Measurements from ENCODE around the gene CKAP2L. TPM values are rescaled to one million over a fixed set of nuclear protein-coding genes. Genes with fewer than 3 reads are reported as not detected.

CKAP2L gene
- total and polyA plus RNA-seq, 9 of the 15 experiments (the other 6 are each of a cell fraction or from before 2014, with no cell fraction given), result 10.4 to 21.9 (median 14.2) TPM

- TF ChIP-seq UBTF (IDR thresholded peaks at IDR 0.05; ENCODE audit: borderline replicate concordance in 1 of 2, low read depth in 2 of 2, low read length in 2 of 2) (0 out of 4 replicates have a peak, but pooled peaks of 1 of the 2 experiments have one; percentile 25), RBFOX2 (IDR thresholded peaks at IDR 0.05; ENCODE audit: low read depth, low read length) (peak; percentile 96), ZKSCAN1 (IDR thresholded peaks at IDR 0.05; ENCODE audit: low read depth, low read length) (0 out of 2 replicates have a peak, but pooled peaks have one; percentile 17), KLF6 (CRISPR knock-in tag; IDR thresholded peaks at IDR 0.05; ENCODE audit: borderline replicate concordance) (no peak; the same call in 1 of the 2 replicates), ZBTB1 (CRISPR knock-in tag; IDR thresholded peaks at IDR 0.05; ENCODE audit: borderline replicate concordance, low read depth) (peak; percentile 78), CHAMP1 (IDR thresholded peaks at IDR 0.05) (peak; percentile 97), TFAP4 (CRISPR knock-in tag; IDR thresholded peaks at IDR 0.05; ENCODE audit: borderline replicate concordance) (peak; percentile 93), ZNF143 (CRISPR knock-in tag; IDR thresholded peaks at IDR 0.05) (peak; percentile 78), RNF219 (CRISPR knock-in tag; IDR thresholded peaks at IDR 0.05) (no peak), ZNF12 (CRISPR knock-in tag; IDR thresholded peaks at IDR 0.05) (peak; percentile 45; the same call in 1 of the 2 replicates), NFATC3 (IDR thresholded peaks at IDR 0.05) (no peak)
- TF ChIP-seq, protein P1, sequence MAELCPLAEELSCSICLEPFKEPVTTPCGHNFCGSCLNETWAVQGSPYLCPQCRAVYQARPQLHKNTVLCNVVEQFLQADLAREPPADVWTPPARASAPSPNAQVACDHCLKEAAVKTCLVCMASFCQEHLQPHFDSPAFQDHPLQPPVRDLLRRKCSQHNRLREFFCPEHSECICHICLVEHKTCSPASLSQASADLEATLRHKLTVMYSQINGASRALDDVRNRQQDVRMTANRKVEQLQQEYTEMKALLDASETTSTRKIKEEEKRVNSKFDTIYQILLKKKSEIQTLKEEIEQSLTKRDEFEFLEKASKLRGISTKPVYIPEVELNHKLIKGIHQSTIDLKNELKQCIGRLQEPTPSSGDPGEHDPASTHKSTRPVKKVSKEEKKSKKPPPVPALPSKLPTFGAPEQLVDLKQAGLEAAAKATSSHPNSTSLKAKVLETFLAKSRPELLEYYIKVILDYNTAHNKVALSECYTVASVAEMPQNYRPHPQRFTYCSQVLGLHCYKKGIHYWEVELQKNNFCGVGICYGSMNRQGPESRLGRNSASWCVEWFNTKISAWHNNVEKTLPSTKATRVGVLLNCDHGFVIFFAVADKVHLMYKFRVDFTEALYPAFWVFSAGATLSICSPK (IDR thresholded peaks at IDR 0.05; ENCODE audit: borderline replicate concordance), result no peak
- TF ChIP-seq, protein P2, sequence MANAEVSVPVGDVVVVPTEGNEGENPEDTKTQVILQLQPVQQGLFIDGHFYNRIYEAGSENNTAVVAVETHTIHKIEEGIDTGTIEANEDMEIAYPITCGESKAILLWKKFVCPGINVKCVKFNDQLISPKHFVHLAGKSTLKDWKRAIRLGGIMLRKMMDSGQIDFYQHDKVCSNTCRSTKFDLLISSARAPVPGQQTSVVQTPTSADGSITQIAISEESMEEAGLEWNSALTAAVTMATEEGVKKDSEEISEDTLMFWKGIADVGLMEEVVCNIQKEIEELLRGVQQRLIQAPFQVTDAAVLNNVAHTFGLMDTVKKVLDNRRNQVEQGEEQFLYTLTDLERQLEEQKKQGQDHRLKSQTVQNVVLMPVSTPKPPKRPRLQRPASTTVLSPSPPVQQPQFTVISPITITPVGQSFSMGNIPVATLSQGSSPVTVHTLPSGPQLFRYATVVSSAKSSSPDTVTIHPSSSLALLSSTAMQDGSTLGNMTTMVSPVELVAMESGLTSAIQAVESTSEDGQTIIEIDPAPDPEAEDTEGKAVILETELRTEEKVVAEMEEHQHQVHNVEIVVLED (CRISPR knock-in tag; IDR thresholded peaks at IDR 0.05), result peak; percentile 76
These were observed at the start of gene CKAP2L (continued) for GRCh38 chr2:112764071-112765044.
